SU-DHL-6 (cell line): Measurements from ENCODE around the gene CAVIN3.

ENCODE experiments used
- EZH2phosphoT487 ChIP-seq: fragments of 200-600 bp; sonication (generic), shearing (Covaris generic); conservative IDR thresholded peaks from 2 replicates; pipeline ENCODE4 v1.6.1; 2018; ENCODE audit warnings: mild to moderate bottlenecking, antibody characterized with exemption, low read length, moderate library complexity, mixed read lengths
- TF ChIP-seq, protein P1 (sequence below): fragments of 200-600 bp; sonication (generic); IDR thresholded peaks from one replicate; pipeline ENCODE4 v1.5.1; 2017; ENCODE audit warnings: antibody characterized with exemption, mild to moderate bottlenecking, low read length, moderate library complexity; ENCODE audit not compliant: insufficient read depth, poor library complexity, severe bottlenecking

- TF ChIP-seq, protein P1, sequence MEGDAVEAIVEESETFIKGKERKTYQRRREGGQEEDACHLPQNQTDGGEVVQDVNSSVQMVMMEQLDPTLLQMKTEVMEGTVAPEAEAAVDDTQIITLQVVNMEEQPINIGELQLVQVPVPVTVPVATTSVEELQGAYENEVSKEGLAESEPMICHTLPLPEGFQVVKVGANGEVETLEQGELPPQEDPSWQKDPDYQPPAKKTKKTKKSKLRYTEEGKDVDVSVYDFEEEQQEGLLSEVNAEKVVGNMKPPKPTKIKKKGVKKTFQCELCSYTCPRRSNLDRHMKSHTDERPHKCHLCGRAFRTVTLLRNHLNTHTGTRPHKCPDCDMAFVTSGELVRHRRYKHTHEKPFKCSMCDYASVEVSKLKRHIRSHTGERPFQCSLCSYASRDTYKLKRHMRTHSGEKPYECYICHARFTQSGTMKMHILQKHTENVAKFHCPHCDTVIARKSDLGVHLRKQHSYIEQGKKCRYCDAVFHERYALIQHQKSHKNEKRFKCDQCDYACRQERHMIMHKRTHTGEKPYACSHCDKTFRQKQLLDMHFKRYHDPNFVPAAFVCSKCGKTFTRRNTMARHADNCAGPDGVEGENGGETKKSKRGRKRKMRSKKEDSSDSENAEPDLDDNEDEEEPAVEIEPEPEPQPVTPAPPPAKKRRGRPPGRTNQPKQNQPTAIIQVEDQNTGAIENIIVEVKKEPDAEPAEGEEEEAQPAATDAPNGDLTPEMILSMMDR = no peak
- TF ChIP-seq EZH2phosphoT487 = no peak
Measured at GRCh38 chr11:6307876-6308275, 12.4 kb downstream of the CAVIN3 start.
